ENCODE results near the gene HHATL. TPM values are rescaled to one million over a fixed set of nuclear protein-coding genes. Genes with fewer than 3 reads are reported as not detected.

Gene HHATL
- total RNA-seq, 1 experiment from 2014 or later = not detected

GRCh38 chr3:42703695-42704025 is 1.1 kb upstream of the HHATL start:
- Mint-ChIP-seq H3K27me3 (ENCODE audit: insufficient read depth, unreplicated experiment) (peaks cover 5% of the 10 kb centered on the region), H3K36me3 (ENCODE audit: insufficient read depth, unreplicated experiment) (no peaks in the 10 kb centered on the region), H3K9me3 (ENCODE audit: unreplicated experiment) (no peaks in the 10 kb centered on the region), H3K4me1 (ENCODE audit: low read depth, unreplicated experiment) (no peaks in the 10 kb centered on the region), H3K4me3 (ENCODE audit: unreplicated experiment) (no peak overlapping the region), H3K27ac (ENCODE audit: unreplicated experiment) (no peak overlapping the region)
- no peaks in the 10 kb centered on the region for H3K4me1 ChIP-seq
- H3K27me3 ChIP-seq (replicated peaks; ENCODE audit: control insufficient read depth, insufficient read depth, low read length) = no peaks in the 10 kb centered on the region
- H3K36me3 ChIP-seq (ENCODE audit: control insufficient read depth, insufficient read depth, low read length) = no peaks in the 10 kb centered on the region
- intact Hi-C loops (cut with micrococcal nuclease; ENCODE audit: unreplicated experiment) = no loop called here
- ChIA-PET CTCF (interaction anchor here (1.0 kb wide), 1 partner anchor 9 kb away, joined by 3 read pairs; no protein-coding TSS in a partner anchor), POLR2A (no interaction called here)
- no peaks in the 10 kb centered on the region for H3K9me3 ChIP-seq
- BruUV-seq (replicated peaks) = no TSS peak
- TF ChIP-seq CTCF (IDR thresholded peaks at IDR 0.05; ENCODE audit: insufficient read depth in 1 of 2, low read depth in 1 of 2, low read length in 1 of 2, severe bottlenecking in 1 of 2, unreplicated experiment in 1 of 2) = no peak
- DNase-seq = no peak
- no peak overlapping the region for H3K4me3 ChIP-seq (ENCODE audit: low read depth, low read length)

GRCh38 chr3:42702982-42703694 is 540 bp upstream of the HHATL start:
- POLR2A ChIA-PET = no interaction called here

GRCh38 chr3:42701371-42702065 is 1.1 kb downstream of the HHATL start:
- Histone ChIP-seq H3K9me3 (no peaks in the 10 kb centered on the region), H3K4me3 (ENCODE audit: low read depth, low read length) (no peak overlapping the region), H3K4me1 (no peaks in the 10 kb centered on the region), H3K36me3 (ENCODE audit: control insufficient read depth, insufficient read depth, low read length) (no peaks in the 10 kb centered on the region), H3K27me3 (replicated peaks; ENCODE audit: control insufficient read depth, insufficient read depth, low read length) (no peaks in the 10 kb centered on the region)
- H3K27ac Mint-ChIP-seq (ENCODE audit: unreplicated experiment) = no peak overlapping the region
- ChIA-PET CTCF (no interaction called here), POLR2A (no interaction called here)
- intact Hi-C loops (cut with micrococcal nuclease; ENCODE audit: unreplicated experiment) = no loop called here
- no TSS peak for BruUV-seq (replicated peaks)
- H3K36me3 Mint-ChIP-seq (ENCODE audit: insufficient read depth, unreplicated experiment) = no peaks in the 10 kb centered on the region
- H3K4me1 Mint-ChIP-seq (ENCODE audit: low read depth, unreplicated experiment) = no peaks in the 10 kb centered on the region
- DNase-seq = peak; percentile 53 to 70
- peaks cover 5% of the 10 kb centered on the region for H3K27me3 Mint-ChIP-seq (ENCODE audit: insufficient read depth, unreplicated experiment)
- TF ChIP-seq CTCF (IDR thresholded peaks at IDR 0.05; ENCODE audit: insufficient read depth in 1 of 2, low read depth in 1 of 2, low read length in 1 of 2, severe bottlenecking in 1 of 2, unreplicated experiment in 1 of 2) = no peak
- H3K4me3 Mint-ChIP-seq (ENCODE audit: unreplicated experiment) = no peak overlapping the region
- no peaks in the 10 kb centered on the region for H3K9me3 Mint-ChIP-seq (ENCODE audit: unreplicated experiment)

More at GRCh38 chr3:42702982-42703694, 540 bp upstream of the HHATL start:
- Mint-ChIP-seq H3K9me3 (ENCODE audit: unreplicated experiment) (no peaks in the 10 kb centered on the region), H3K4me3 (ENCODE audit: unreplicated experiment) (no peak overlapping the region), H3K36me3 (ENCODE audit: insufficient read depth, unreplicated experiment) (no peaks in the 10 kb centered on the region), H3K27ac (ENCODE audit: unreplicated experiment) (no peak overlapping the region), H3K27me3 (ENCODE audit: insufficient read depth, unreplicated experiment) (peaks cover 5% of the 10 kb centered on the region), H3K4me1 (ENCODE audit: low read depth, unreplicated experiment) (no peaks in the 10 kb centered on the region)
- H3K9me3 ChIP-seq = no peaks in the 10 kb centered on the region
- CTCF ChIA-PET = interaction anchor here (1.0 kb wide), 1 partner anchor 10 kb away, joined by 3 read pairs; no protein-coding TSS in a partner anchor
- no peaks in the 10 kb centered on the region for H3K27me3 ChIP-seq (replicated peaks; ENCODE audit: control insufficient read depth, insufficient read depth, low read length)
- no peaks in the 10 kb centered on the region for H3K36me3 ChIP-seq (ENCODE audit: control insufficient read depth, insufficient read depth, low read length)
- BruUV-seq (replicated peaks) = no TSS peak
- no peak for DNase-seq
- no peaks in the 10 kb centered on the region for H3K4me1 ChIP-seq
- intact Hi-C loops (cut with micrococcal nuclease; ENCODE audit: unreplicated experiment) = no loop called here
- H3K4me3 ChIP-seq (ENCODE audit: low read depth, low read length) = no peak overlapping the region
- no peak for TF ChIP-seq CTCF (IDR thresholded peaks at IDR 0.05; ENCODE audit: insufficient read depth in 1 of 2, low read depth in 1 of 2, low read length in 1 of 2, severe bottlenecking in 1 of 2, unreplicated experiment in 1 of 2)

Measured in Caco-2 (cell line).